ENCODE measurements around the gene RNF157. TPM values are rescaled to one million over a fixed set of nuclear protein-coding genes. Genes with fewer than 3 reads are reported as not detected.

The RNF157 gene
- total RNA-seq, 3 donors from 2014 or later: 11.6 to 45.8 (median 17.5) TPM

DNA sequence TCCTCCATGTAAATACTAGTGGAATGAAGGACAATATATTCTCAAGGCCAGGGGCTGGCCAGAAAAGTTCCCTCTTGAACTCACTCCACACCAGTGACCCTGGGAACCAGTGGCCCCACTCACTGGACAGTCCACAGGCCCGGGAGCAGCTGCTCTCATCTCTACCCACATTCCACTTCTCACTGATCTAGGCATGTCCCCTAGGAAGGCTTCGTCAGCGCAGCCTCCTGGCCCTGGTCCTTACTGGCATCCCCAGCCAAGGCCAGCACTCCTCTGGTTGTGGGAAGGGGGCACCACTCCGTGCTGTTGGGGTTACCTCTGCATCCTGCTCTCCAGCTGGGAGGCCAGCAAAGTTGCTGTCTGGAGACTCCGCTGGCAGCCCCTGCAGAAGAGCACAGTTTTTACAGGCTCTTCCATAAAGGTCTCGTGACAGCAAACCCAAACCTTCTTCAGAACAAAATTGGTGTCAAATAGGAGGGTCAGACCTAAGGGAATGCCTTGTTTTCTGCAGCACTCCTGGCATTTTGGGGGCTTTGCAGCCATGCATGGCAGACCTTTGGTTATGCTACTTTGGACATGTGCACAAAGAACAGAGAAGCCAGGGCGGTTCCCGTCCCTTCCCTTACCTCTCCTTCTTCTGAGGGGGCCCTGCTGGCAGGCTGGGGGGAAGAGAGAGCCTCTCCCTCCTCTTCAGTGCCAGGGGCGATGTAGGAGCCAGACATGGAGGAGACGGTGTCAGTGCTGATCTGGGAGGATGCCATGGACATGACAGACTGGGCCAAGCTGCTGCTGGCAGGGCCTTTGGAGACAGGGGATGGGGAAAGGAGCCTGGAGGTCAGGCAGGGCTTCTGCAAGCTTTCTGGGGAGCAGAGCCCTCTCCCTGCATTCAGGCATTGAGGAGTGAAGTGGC is 85.1 kb downstream of the RNF157 start:
- Histone ChIP-seq H3K4me1 (ENCODE audit: low read depth) (peaks cover 3% of the 10 kb centered on the region), H3K9me3 (no peaks in the 10 kb centered on the region), H3K4me3 (no peak overlapping the region), H3K36me3 (ENCODE audit: low read depth) (no peaks in the 10 kb centered on the region)
- intact Hi-C loops (cut with DNase I, micrococcal nuclease): no loop called here
- DNase-seq (no peak), ATAC-seq (no peak)
- TF ChIP-seq CTCF (IDR thresholded peaks at IDR 0.05): no peak

DNA sequence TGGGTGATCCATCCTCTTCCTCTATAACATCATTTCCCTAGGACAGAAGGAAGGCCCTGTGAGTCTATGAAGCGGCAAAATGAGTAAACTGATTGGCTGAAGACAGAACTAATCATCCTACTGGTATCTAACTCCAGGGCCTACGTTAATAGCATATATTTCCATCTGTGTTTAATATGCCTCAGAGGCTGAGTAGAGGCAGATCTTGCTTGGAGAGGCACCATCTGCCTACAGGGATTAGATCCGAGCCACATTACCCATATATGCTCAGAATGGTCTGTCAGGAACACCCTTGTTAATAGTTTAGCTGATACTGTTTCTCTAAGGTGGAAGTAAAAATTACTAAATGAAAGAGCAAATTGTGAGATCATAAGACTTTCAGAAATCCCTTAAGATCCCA is 86.0 kb downstream of the RNF157 start:
- DNase-seq: no peak
- Histone ChIP-seq H3K4me1 (ENCODE audit: low read depth) (peaks cover 3% of the 10 kb centered on the region), H3K9me3 (no peaks in the 10 kb centered on the region), H3K4me3 (no peak overlapping the region), H3K36me3 (ENCODE audit: low read depth) (no peaks in the 10 kb centered on the region)
- ATAC-seq: no peak
- intact Hi-C loops (cut with DNase I, micrococcal nuclease): no loop called here
- no peak for TF ChIP-seq CTCF (IDR thresholded peaks at IDR 0.05)

DNA sequence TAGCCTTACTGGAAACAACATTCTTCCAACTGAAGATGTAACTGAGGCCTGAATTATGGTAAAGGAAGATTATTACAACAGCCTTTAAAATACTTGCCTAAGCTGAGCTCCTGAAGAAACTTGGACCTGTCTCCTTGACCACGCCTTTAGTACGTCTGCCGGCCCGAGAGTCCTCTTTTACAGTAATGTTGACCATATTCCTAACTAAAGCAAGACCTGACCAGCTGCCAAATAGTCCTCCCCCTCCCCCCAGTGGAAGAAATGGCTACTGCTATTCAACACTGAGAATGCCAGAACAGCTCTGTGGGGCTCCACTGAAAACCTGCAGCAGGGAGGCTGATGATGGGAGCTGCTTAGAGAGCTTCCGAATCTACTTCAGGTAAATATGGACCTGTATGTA is 86.7 kb downstream of the RNF157 start:
- no peak for TF ChIP-seq CTCF (IDR thresholded peaks at IDR 0.05)
- intact Hi-C loops (cut with DNase I, micrococcal nuclease): no loop called here
- no peak overlapping the region for H3K4me3 ChIP-seq
- no peak for DNase-seq
- no peaks in the 10 kb centered on the region for H3K36me3 ChIP-seq (ENCODE audit: low read depth)
- peaks cover 3% of the 10 kb centered on the region for H3K4me1 ChIP-seq (ENCODE audit: low read depth)
- no peaks in the 10 kb centered on the region for H3K9me3 ChIP-seq
- ATAC-seq: no peak

DNA sequence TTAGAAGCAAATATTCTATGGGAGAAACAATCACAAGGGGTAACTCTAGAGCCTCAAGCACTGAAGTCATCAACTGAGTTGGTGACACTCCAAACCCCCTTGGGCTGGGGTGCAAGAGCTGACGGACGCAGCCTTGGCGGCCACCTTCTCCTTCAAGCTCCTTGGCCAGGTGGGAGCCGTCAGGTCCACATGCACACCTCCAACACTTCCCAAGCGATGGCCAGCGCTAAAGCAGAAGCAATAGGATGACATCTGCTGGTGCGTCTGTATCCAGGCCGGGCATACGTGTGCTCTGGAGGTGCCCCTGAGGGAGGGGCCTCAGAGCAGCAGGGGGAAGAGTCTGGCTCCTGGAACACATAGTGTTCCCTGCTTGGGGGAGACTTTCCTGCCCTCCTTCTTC is 87.1 kb downstream of the RNF157 start:
- H3K4me1 ChIP-seq (ENCODE audit: low read depth): peaks cover 3% of the 10 kb centered on the region
- no peak overlapping the region for H3K4me3 ChIP-seq
- H3K9me3 ChIP-seq: no peaks in the 10 kb centered on the region
- intact Hi-C loops (cut with DNase I, micrococcal nuclease): no loop called here
- ATAC-seq (no peak), DNase-seq (no peak)
- H3K36me3 ChIP-seq (ENCODE audit: low read depth): no peaks in the 10 kb centered on the region
- no peak for TF ChIP-seq CTCF (IDR thresholded peaks at IDR 0.05)

GRCh38 chr17:76152591-76152990 is 87.7 kb downstream of the RNF157 start:
- no peak for TF ChIP-seq CTCF (IDR thresholded peaks at IDR 0.05)
- H3K4me3 ChIP-seq: no peak overlapping the region
- H3K4me1 ChIP-seq (ENCODE audit: low read depth): peaks cover 3% of the 10 kb centered on the region
- no peaks in the 10 kb centered on the region for H3K9me3 ChIP-seq
- no peak for DNase-seq
- intact Hi-C loops (cut with DNase I, micrococcal nuclease): no loop called here
- H3K36me3 ChIP-seq (ENCODE audit: low read depth): no peaks in the 10 kb centered on the region
- no peak for ATAC-seq

Data from mucosa of descending colon (tissue), 3 donors.